SU-DHL-6 (cell line): Measurements from ENCODE around the gene YBX1.
"Not testable (repeated sequence)": the region's sequence is repeated elsewhere in the genome, so short reads cannot be mapped to it uniquely, and the experiment has no call there.

Experiments
- H2AFZ ChIP-seq: fragments of 200-600 bp; sonication (generic); 2 replicates; pipeline ENCODE4 v1.6.1; 2014; ENCODE audit warnings: low read depth, mild to moderate bottlenecking, moderate library complexity, mixed read lengths, antibody characterized with exemption, low read length; ENCODE audit not compliant: severe bottlenecking
- H3F3A ChIP-seq: fragments of 200-600 bp; shearing (Covaris generic); 2 replicates; pipeline ENCODE4 v1.6.0; 2016; ENCODE audit warnings: antibody characterized with exemption, mild to moderate bottlenecking; ENCODE audit not compliant: insufficient read depth
- H3K27ac ChIP-seq: fragments of 200-600 bp; sonication (generic); 2 replicates; pipeline ENCODE4 v1.5.1; 2016; ENCODE audit warnings: low read depth, mild to moderate bottlenecking, low read length, moderate library complexity, mixed read lengths
- H3K27me3 ChIP-seq: fragments of 200-600 bp; sonication (generic), shearing (Covaris generic); 2 replicates; pipeline ENCODE4 v1.6.0; 2014; ENCODE audit warnings: mild to moderate bottlenecking, low read length
- H3K36me3 ChIP-seq: fragments of 200-600 bp; sonication (generic); 2 replicates; pipeline ENCODE4 v1.6.1; 2014; ENCODE audit warnings: mild to moderate bottlenecking, low read length, mixed read lengths
- H3K4me2 ChIP-seq: fragments of 300-600, 200-600 bp; shearing (Covaris generic), sonication (generic); 2 replicates; pipeline ENCODE4 v1.6.0; 2014; ENCODE audit warnings: low read length, low read depth, mild to moderate bottlenecking; ENCODE audit not compliant: poor library complexity, severe bottlenecking
- H3K4me3 ChIP-seq: fragments of 200-600 bp; sonication (generic); 2 replicates; pipeline ENCODE4 v1.5.1; 2014; ENCODE audit warnings: antibody characterized with exemption, low read length, mild to moderate bottlenecking, mixed read lengths; ENCODE audit not compliant: insufficient read depth, poor library complexity, severe bottlenecking
- H3K79me2 ChIP-seq: fragments of 200-600 bp; sonication (generic); 2 replicates; pipeline ENCODE4 v1.6.1; 2014; ENCODE audit warnings: mild to moderate bottlenecking, low read length, moderate library complexity; ENCODE audit not compliant: insufficient read depth
- H3K9ac ChIP-seq: fragments of 200-600 bp; sonication (generic); 2 replicates; pipeline ENCODE4 v1.7.0; 2014; ENCODE audit warnings: mild to moderate bottlenecking, low read length
- H3K9me2 ChIP-seq: fragments of 200-600 bp; sonication (generic); replicated peaks from 2 replicates; pipeline ENCODE4 v1.6.1; 2014; ENCODE audit warnings: low read length; ENCODE audit not compliant: insufficient read depth
- H3K9me3 ChIP-seq: fragments of 200-600 bp; sonication (generic); 2 replicates; pipeline ENCODE4 v1.6.1; 2014; ENCODE audit warnings: low read length, mixed read lengths; ENCODE audit not compliant: insufficient read depth
- H4K20me1 ChIP-seq: fragments of 200-600 bp; sonication (generic); 2 replicates; pipeline ENCODE4 v1.6.1; 2014; ENCODE audit warnings: low read depth, mild to moderate bottlenecking, antibody characterized with exemption, low read length, moderate library complexity, mixed read lengths
- EZH2phosphoT487 ChIP-seq: fragments of 200-600 bp; sonication (generic), shearing (Covaris generic); conservative IDR thresholded peaks from 2 replicates; pipeline ENCODE4 v1.6.1; 2018; ENCODE audit warnings: mild to moderate bottlenecking, antibody characterized with exemption, low read length, moderate library complexity, mixed read lengths
- TF ChIP-seq, protein P1 (sequence below): fragments of 200-600 bp; sonication (generic); IDR thresholded peaks from one replicate; pipeline ENCODE4 v1.5.1; 2017; ENCODE audit warnings: antibody characterized with exemption, mild to moderate bottlenecking, low read length, moderate library complexity; ENCODE audit not compliant: insufficient read depth, poor library complexity, severe bottlenecking

The YBX1 gene

DNA sequence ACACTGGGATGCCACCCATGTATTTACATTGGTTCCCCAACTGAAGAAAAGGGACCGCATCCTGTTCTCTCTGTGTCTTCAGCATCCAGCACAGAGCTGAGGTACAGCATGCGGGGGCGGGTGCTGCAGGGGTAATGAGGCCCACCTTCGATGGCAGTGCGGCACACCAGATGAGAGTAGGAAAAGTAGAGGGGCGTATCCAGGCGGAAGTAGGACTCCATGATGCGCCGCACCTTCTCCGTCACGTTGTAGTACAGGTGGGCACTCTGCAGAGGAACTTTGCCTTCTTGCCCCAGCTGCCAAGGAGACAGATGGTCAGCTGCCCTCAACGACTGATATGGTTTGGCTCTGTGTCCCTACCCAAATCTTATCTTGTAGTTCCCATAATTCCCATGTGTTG is 67.8 kb downstream of the YBX1 start:
- Histone ChIP-seq H4K20me1 (no peaks in the 10 kb centered on the region), H3K27ac (no peak overlapping the region), H3F3A (no peaks in the 10 kb centered on the region), H3K9me2 (no peaks in the 10 kb centered on the region), H3K4me3 (no peak overlapping the region), H3K9ac (no peak overlapping the region), H3K27me3 (no peaks in the 10 kb centered on the region), H2AFZ (no peak overlapping the region), H3K4me2 (no peak overlapping the region), H3K79me2 (no peaks in the 10 kb centered on the region), H3K36me3 (0 out of 2 replicates have a peak, but pooled peaks cover 7% of the 10 kb centered on the region), H3K9me3 (no peaks in the 10 kb centered on the region)
- TF ChIP-seq, protein P1, sequence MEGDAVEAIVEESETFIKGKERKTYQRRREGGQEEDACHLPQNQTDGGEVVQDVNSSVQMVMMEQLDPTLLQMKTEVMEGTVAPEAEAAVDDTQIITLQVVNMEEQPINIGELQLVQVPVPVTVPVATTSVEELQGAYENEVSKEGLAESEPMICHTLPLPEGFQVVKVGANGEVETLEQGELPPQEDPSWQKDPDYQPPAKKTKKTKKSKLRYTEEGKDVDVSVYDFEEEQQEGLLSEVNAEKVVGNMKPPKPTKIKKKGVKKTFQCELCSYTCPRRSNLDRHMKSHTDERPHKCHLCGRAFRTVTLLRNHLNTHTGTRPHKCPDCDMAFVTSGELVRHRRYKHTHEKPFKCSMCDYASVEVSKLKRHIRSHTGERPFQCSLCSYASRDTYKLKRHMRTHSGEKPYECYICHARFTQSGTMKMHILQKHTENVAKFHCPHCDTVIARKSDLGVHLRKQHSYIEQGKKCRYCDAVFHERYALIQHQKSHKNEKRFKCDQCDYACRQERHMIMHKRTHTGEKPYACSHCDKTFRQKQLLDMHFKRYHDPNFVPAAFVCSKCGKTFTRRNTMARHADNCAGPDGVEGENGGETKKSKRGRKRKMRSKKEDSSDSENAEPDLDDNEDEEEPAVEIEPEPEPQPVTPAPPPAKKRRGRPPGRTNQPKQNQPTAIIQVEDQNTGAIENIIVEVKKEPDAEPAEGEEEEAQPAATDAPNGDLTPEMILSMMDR: no peak
- no peak for TF ChIP-seq EZH2phosphoT487

DNA sequence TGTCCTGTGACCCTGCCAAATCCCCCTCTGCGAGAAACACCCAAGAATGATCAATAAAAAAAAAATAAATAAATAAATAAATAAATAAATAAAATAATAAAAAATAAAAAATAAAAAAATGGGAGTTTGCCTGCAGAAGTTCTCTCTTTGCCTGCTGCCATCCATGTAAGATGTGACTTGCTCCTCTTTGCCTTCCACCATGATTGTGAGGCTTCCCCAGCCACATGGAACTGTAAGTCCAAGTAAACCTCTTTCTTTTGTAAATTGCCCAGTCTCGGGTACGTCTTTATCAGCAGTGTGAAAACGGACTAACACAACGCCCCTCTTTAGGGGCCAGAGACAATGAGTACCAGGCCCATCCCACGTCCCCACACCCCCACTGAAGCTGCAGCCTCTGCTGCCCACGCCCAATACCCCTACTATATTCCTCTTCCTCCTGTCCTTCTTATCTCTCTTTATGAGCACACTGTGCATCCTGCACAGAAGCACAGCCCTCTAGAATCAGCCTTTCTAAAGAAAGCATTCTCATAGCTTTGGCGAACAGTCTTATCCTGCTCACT is 69.4 kb downstream of the YBX1 start:
- H3F3A ChIP-seq, H3K79me2 ChIP-seq, H3K36me3 ChIP-seq, H3K27me3 ChIP-seq, H2AFZ ChIP-seq, H3K4me2 ChIP-seq, H3K9me3 ChIP-seq, H4K20me1 ChIP-seq, H3K9ac ChIP-seq, H3K27ac ChIP-seq, H3K4me3 ChIP-seq, H3K9me2 ChIP-seq: not testable (repeated sequence)

GRCh38 chr1:42752284-42752683 is 70.1 kb downstream of the YBX1 start:
- Histone ChIP-seq H3K9ac (no peak overlapping the region), H2AFZ (no peak overlapping the region), H3K4me3 (no peak overlapping the region), H3K79me2 (no peaks in the 10 kb centered on the region), H3K27me3 (no peaks in the 10 kb centered on the region), H3K36me3 (0 out of 2 replicates have a peak, but pooled peaks cover 7% of the 10 kb centered on the region), H3K9me2 (no peaks in the 10 kb centered on the region), H3K4me2 (no peak overlapping the region), H4K20me1 (no peaks in the 10 kb centered on the region), H3K9me3 (no peaks in the 10 kb centered on the region), H3K27ac (no peak overlapping the region), H3F3A (no peaks in the 10 kb centered on the region)
- TF ChIP-seq, protein P1: no peak
- TF ChIP-seq EZH2phosphoT487: no peak

DNA sequence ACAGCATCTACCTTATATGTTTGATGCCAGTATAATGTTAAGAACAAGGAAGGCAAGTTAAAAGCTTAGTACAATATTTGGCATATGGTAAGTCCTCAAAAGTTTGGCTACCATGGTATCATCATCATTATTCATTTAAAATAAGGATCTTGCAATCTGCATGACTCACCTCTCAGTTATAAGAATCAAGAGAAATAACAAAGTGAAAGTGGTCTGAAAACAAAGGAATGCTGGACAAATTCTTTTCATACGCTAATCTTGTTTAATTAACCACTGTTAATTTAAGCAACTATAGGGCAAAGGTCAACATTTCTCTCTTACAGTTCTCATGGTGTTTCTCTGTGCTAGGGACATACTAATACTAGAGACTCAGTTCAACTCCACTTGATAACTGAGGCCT is 70.9 kb downstream of the YBX1 start:
- H3K4me2 ChIP-seq: no peak overlapping the region
- peaks cover 7% of the 10 kb centered on the region; the same call in 1 of the 2 replicates for H3K36me3 ChIP-seq

More for the DNA sequence above, 70.9 kb downstream of the YBX1 start:
- no peaks in the 10 kb centered on the region for H3F3A ChIP-seq
- H3K9me3 ChIP-seq: no peaks in the 10 kb centered on the region
- H3K79me2 ChIP-seq: no peaks in the 10 kb centered on the region
- no peaks in the 10 kb centered on the region for H4K20me1 ChIP-seq
- H3K4me3 ChIP-seq: no peak overlapping the region
- H3K27me3 ChIP-seq: no peaks in the 10 kb centered on the region
- H3K9ac ChIP-seq: no peak overlapping the region
- H3K27ac ChIP-seq: no peak overlapping the region
- no peak for TF ChIP-seq EZH2phosphoT487
- TF ChIP-seq, protein P1: no peak
- H3K9me2 ChIP-seq: no peaks in the 10 kb centered on the region
- H2AFZ ChIP-seq: no peak overlapping the region
